ENCODE measurements around the gene COX6B1.

- TF ChIP-seq, protein P1, sequence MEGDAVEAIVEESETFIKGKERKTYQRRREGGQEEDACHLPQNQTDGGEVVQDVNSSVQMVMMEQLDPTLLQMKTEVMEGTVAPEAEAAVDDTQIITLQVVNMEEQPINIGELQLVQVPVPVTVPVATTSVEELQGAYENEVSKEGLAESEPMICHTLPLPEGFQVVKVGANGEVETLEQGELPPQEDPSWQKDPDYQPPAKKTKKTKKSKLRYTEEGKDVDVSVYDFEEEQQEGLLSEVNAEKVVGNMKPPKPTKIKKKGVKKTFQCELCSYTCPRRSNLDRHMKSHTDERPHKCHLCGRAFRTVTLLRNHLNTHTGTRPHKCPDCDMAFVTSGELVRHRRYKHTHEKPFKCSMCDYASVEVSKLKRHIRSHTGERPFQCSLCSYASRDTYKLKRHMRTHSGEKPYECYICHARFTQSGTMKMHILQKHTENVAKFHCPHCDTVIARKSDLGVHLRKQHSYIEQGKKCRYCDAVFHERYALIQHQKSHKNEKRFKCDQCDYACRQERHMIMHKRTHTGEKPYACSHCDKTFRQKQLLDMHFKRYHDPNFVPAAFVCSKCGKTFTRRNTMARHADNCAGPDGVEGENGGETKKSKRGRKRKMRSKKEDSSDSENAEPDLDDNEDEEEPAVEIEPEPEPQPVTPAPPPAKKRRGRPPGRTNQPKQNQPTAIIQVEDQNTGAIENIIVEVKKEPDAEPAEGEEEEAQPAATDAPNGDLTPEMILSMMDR (IDR thresholded peaks at IDR 0.05) = no peak
- TF ChIP-seq POLR2AphosphoS5 (IDR thresholded peaks at IDR 0.05; ENCODE audit: low read depth, low read length) (no peak), TCF7L2 (IDR thresholded peaks at IDR 0.05; ENCODE audit: low read depth, low read length) (no peak), SIN3A (IDR thresholded peaks at IDR 0.05; ENCODE audit: borderline replicate concordance, insufficient read depth, low read depth, low read length) (no peak)
Measured at GRCh38 chr19:35608251-35608650, 39.9 kb upstream of the COX6B1 start.

Measured in Panc1 (cell line).